ENCODE measurements around the gene FKBP4. TPM values are rescaled to one million over a fixed set of nuclear protein-coding genes. Genes with fewer than 3 reads are reported as not detected.

The FKBP4 gene
- total and polyA plus RNA-seq, 2 of the 13 experiments (the other 11 are each of a cell fraction or from before 2014, with no cell fraction given): 25.7 to 66.1 TPM

DNA sequence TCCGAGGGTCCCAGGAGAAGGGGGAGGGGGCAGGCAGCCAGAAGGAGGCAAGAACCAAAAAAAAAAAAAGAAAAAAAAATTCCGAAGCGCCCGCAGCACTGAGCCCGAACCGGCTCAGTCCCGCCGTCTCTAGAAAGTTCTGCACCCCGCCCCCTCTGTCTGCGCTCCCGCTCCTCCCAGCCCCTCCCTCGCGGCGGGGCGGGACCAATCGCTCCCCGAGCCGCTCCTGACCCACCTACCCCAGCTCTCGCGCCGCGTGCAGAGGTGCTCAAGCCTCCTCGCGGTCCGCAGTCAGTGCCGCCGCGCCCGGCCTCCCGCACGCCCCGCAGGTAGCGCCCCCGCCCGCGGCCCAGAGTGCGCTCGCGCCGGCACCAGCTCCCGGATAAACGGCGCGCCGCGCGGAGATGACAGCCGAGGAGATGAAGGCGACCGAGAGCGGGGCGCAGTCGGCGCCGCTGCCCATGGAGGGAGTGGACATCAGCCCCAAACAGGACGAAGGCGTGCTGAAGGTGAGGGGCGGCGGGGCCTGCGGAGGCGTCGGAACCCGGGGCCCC, at the start of gene FKBP4 (continued):
- 0 out of 2 replicates have a peak, but pooled peaks have one; percentile 26 for TF ChIP-seq HMGXB3 (CRISPR knock-in tag; IDR thresholded peaks at IDR 0.05; ENCODE audit: borderline replicate concordance)
- TF ChIP-seq SALL2 (CRISPR knock-in tag; IDR thresholded peaks at IDR 0.05): peak; percentile 71; the same call in 1 of the 2 replicates
- TF ChIP-seq ZNF563 (CRISPR knock-in tag; IDR thresholded peaks at IDR 0.05): peak; percentile 80; the same call in 1 of the 2 replicates
- TF ChIP-seq, protein P1, sequence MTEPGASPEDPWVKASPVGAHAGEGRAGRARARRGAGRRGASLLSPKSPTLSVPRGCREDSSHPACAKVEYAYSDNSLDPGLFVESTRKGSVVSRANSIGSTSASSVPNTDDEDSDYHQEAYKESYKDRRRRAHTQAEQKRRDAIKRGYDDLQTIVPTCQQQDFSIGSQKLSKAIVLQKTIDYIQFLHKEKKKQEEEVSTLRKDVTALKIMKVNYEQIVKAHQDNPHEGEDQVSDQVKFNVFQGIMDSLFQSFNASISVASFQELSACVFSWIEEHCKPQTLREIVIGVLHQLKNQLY (CRISPR knock-in tag; IDR thresholded peaks at IDR 0.05): no peak
- peak; percentile 91; the same call in 1 of the 2 replicates for TF ChIP-seq FOXC1 (CRISPR knock-in tag; IDR thresholded peaks at IDR 0.05; ENCODE audit: borderline replicate concordance)
- TF ChIP-seq, protein P2, sequence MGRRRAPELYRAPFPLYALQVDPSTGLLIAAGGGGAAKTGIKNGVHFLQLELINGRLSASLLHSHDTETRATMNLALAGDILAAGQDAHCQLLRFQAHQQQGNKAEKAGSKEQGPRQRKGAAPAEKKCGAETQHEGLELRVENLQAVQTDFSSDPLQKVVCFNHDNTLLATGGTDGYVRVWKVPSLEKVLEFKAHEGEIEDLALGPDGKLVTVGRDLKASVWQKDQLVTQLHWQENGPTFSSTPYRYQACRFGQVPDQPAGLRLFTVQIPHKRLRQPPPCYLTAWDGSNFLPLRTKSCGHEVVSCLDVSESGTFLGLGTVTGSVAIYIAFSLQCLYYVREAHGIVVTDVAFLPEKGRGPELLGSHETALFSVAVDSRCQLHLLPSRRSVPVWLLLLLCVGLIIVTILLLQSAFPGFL (CRISPR knock-in tag; IDR thresholded peaks at IDR 0.05): 0 out of 2 replicates have a peak, but pooled peaks have one; percentile 56
- no peak for TF ChIP-seq ZNF12 (CRISPR knock-in tag; IDR thresholded peaks at IDR 0.05)
- TF ChIP-seq ARHGAP35 (CRISPR knock-in tag; IDR thresholded peaks at IDR 0.05; ENCODE audit: borderline replicate concordance): no peak
- TF ChIP-seq MTF1 (CRISPR knock-in tag; IDR thresholded peaks at IDR 0.05): peak; percentile 91
- TF ChIP-seq ZNF335 (CRISPR knock-in tag; IDR thresholded peaks at IDR 0.05): no peak
- peak; percentile 77; the same call in 1 of the 2 replicates for TF ChIP-seq SRY (CRISPR knock-in tag; IDR thresholded peaks at IDR 0.05)
- TF ChIP-seq MIXL1 (CRISPR knock-in tag; IDR thresholded peaks at IDR 0.05): 0 out of 2 replicates have a peak, but pooled peaks have one; percentile 17
- peak; percentile 91 for TF ChIP-seq POGK (CRISPR knock-in tag; conservative IDR thresholded peaks at IDR 0.05)
- TF ChIP-seq SRSF4 (IDR thresholded peaks at IDR 0.05; ENCODE audit: low read depth, low read length, poor library complexity, severe bottlenecking): no peak
- peak; percentile 74 for TF ChIP-seq ZNF331 (CRISPR knock-in tag; IDR thresholded peaks at IDR 0.05)
- peak; percentile 44; the same call in 1 of the 2 replicates for TF ChIP-seq ZNF329 (CRISPR knock-in tag; IDR thresholded peaks at IDR 0.05; ENCODE audit: low read depth)
- TF ChIP-seq ZNF580 (CRISPR knock-in tag; IDR thresholded peaks at IDR 0.05; ENCODE audit: borderline replicate concordance, low read depth): 0 out of 2 replicates have a peak, but pooled peaks have one; percentile 64
- TF ChIP-seq ZNF446 (CRISPR knock-in tag; IDR thresholded peaks at IDR 0.05): peak; percentile 84; the same call in 1 of the 2 replicates
- TF ChIP-seq, protein P3, sequence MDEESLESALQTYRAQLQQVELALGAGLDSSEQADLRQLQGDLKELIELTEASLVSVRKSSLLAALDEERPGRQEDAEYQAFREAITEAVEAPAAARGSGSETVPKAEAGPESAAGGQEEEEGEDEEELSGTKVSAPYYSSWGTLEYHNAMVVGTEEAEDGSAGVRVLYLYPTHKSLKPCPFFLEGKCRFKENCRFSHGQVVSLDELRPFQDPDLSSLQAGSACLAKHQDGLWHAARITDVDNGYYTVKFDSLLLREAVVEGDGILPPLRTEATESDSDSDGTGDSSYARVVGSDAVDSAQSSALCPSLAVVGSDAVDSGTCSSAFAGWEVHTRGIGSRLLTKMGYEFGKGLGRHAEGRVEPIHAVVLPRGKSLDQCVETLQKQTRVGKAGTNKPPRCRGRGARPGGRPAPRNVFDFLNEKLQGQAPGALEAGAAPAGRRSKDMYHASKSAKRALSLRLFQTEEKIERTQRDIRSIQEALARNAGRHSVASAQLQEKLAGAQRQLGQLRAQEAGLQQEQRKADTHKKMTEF (CRISPR knock-in tag; IDR thresholded peaks at IDR 0.05): peak; percentile 36; the same call in 1 of the 2 replicates

All from HepG2 (cell line).